Measurements from ENCODE around the gene COL8A1. TPM values are rescaled to one million over a fixed set of nuclear protein-coding genes. Genes with fewer than 3 reads are reported as not detected.

Gene COL8A1
- total and polyA plus RNA-seq, 8 donors = 0.96 to 283 (median 2.6) TPM

- H3K9me3 ChIP-seq = no peaks in the 10 kb centered on the region
- no peak for TF ChIP-seq CTCF (IDR thresholded peaks at IDR 0.05)
- no peak for ATAC-seq
- no peaks in the 10 kb centered on the region for H3K27me3 ChIP-seq
- no peak for DNase-seq
- no peak overlapping the region for H3K4me3 ChIP-seq
- no peaks in the 10 kb centered on the region for H3K36me3 ChIP-seq
- intact Hi-C loops (cut with DNase I) = no loop called here
- H3K4me1 ChIP-seq = no peaks in the 10 kb centered on the region
- no peak overlapping the region for H3K27ac ChIP-seq
Measured at GRCh38 chr3:99668044-99668443, 29.6 kb downstream of the COL8A1 start.

- Histone ChIP-seq H3K36me3 (no peaks in the 10 kb centered on the region), H3K4me1 (no peaks in the 10 kb centered on the region)
Measured at GRCh38 chr3:99669879-99670555, 31.6 kb downstream of the COL8A1 start.

GRCh38 chr3:99670556-99670950 lies 32.2 kb downstream of the COL8A1 start:
- Histone ChIP-seq H3K36me3 (no peaks in the 10 kb centered on the region), H3K27ac (no peak overlapping the region), H3K9me3 (no peaks in the 10 kb centered on the region), H3K4me1 (no peaks in the 10 kb centered on the region), H3K27me3 (no peaks in the 10 kb centered on the region), H3K4me3 (no peak overlapping the region)
- intact Hi-C loops (cut with DNase I) = no loop called here
- no peak for ATAC-seq
- DNase-seq = no peak
- no peak for TF ChIP-seq CTCF (IDR thresholded peaks at IDR 0.05)

More at GRCh38 chr3:99669879-99670555, 31.6 kb downstream of the COL8A1 start:
- Histone ChIP-seq H3K27me3 (no peaks in the 10 kb centered on the region), H3K9me3 (no peaks in the 10 kb centered on the region), H3K4me3 (no peak overlapping the region), H3K27ac (no peak overlapping the region)
- intact Hi-C loops (cut with DNase I) = no loop called here
- ATAC-seq = no peak
- DNase-seq = no peak
- TF ChIP-seq CTCF (IDR thresholded peaks at IDR 0.05) = no peak

- peak overlapping the region; percentile 26 to 50 for H3K27ac ChIP-seq
- no peak overlapping the region for H3K4me3 ChIP-seq
- intact Hi-C loops (cut with DNase I) = no loop called here
- H3K27me3 ChIP-seq = no peaks in the 10 kb centered on the region
- H3K36me3 ChIP-seq = no peaks in the 10 kb centered on the region
- DNase-seq (no peak), ATAC-seq (peak; percentile 79)
- H3K9me3 ChIP-seq = no peaks in the 10 kb centered on the region
- no peak for TF ChIP-seq CTCF (IDR thresholded peaks at IDR 0.05)
- peaks cover 0 to 3% of the 10 kb centered on the region in 2 donors for H3K4me1 ChIP-seq
Measured at GRCh38 chr3:99674086-99674789, 35.8 kb downstream of the COL8A1 start.

GRCh38 chr3:99678023-99678422 lies 39.6 kb downstream of the COL8A1 start:
- no peak overlapping the region for H3K4me3 ChIP-seq
- DNase-seq (peak in 1 of 4 donors; percentile 46), ATAC-seq (peak; percentile 61)
- H3K4me1 ChIP-seq = peaks cover 0 to 3% of the 10 kb centered on the region in 2 donors
- H3K27me3 ChIP-seq = no peaks in the 10 kb centered on the region
- H3K9me3 ChIP-seq = no peaks in the 10 kb centered on the region
- peak overlapping the region in 1 of 2 donors; percentile 55 for H3K27ac ChIP-seq
- intact Hi-C loops (cut with DNase I) = no loop called here
- no peaks in the 10 kb centered on the region for H3K36me3 ChIP-seq
- TF ChIP-seq CTCF (IDR thresholded peaks at IDR 0.05) = no peak
